Raji (cell line): ENCODE results near the gene ASB17.

Source experiments
- POLR2A ChIP-seq: IDR thresholded peaks from 2 replicates; pipeline ENCODE4 v1.6.1; 2011; ENCODE audit warnings: low read depth, low read length, control low read depth; ENCODE audit not compliant: insufficient read depth

Gene ASB17

GRCh38 chr1:75932304-75932703 lies at the start of gene ASB17:
Gene ASB17 (minus strand): TSS chr1:75932404. CDS start chr1:75932291, 113 bp downstream.
- TF ChIP-seq POLR2A, result no peak

- TF ChIP-seq POLR2A, result no peak
Measured at GRCh38 chr1:75980972-75981897, 49.0 kb upstream of the ASB17 start.

- no peak for TF ChIP-seq POLR2A
Measured at GRCh38 chr1:75970631-75971030, 38.4 kb upstream of the ASB17 start.

GRCh38 chr1:75969550-75969949 lies 37.3 kb upstream of the ASB17 start:
- no peak for TF ChIP-seq POLR2A

- TF ChIP-seq POLR2A, result no peak
Measured at GRCh38 chr1:75967719-75968118, 35.5 kb upstream of the ASB17 start.

- no peak for TF ChIP-seq POLR2A
Measured at GRCh38 chr1:75964760-75965408, 32.7 kb upstream of the ASB17 start.

GRCh38 chr1:75954586-75954985 lies 22.4 kb upstream of the ASB17 start:
- no peak for TF ChIP-seq POLR2A

- TF ChIP-seq POLR2A, result no peak
Measured at GRCh38 chr1:75953461-75953860, 21.3 kb upstream of the ASB17 start.

GRCh38 chr1:75952016-75952415 lies 19.8 kb upstream of the ASB17 start:
- TF ChIP-seq POLR2A, result no peak

GRCh38 chr1:75950176-75950575 lies 18.0 kb upstream of the ASB17 start:
- TF ChIP-seq POLR2A, result no peak

GRCh38 chr1:75937034-75937433 lies 4.8 kb upstream of the ASB17 start:
- no peak for TF ChIP-seq POLR2A

- no peak for TF ChIP-seq POLR2A
Measured at GRCh38 chr1:75922698-75923097, 9.5 kb downstream of the ASB17 start.

- TF ChIP-seq POLR2A, result no peak
Measured at GRCh38 chr1:75916834-75917233, 15.4 kb downstream of the ASB17 start.

- no peak for TF ChIP-seq POLR2A
Measured at GRCh38 chr1:75908717-75909152, 23.5 kb downstream of the ASB17 start.

GRCh38 chr1:75901371-75901770 lies 30.8 kb downstream of the ASB17 start:
- no peak for TF ChIP-seq POLR2A

GRCh38 chr1:75884437-75884836 lies 47.8 kb downstream of the ASB17 start:
- no peak for TF ChIP-seq POLR2A

- no peak for TF ChIP-seq POLR2A
Measured at GRCh38 chr1:75879985-75880384, 52.2 kb downstream of the ASB17 start.

GRCh38 chr1:75870951-75871350 lies 61.3 kb downstream of the ASB17 start:
- TF ChIP-seq POLR2A, result no peak
